H1 (cell line): ENCODE measurements around the gene TAX1BP3. TPM values are rescaled to one million over a fixed set of nuclear protein-coding genes. Genes with fewer than 3 reads are reported as not detected.

Experiments used
- CBX5 ChIP-seq: fragments of 300-800, 300-1000 bp; sonication (generic); IDR thresholded peaks from 2 replicates; pipeline ENCODE4 v1.7.1; 2016; ENCODE audit warnings: antibody characterized with exemption, low read length, low read depth
- CHD7 ChIP-seq: fragments of 300-600 bp; sonication (generic); IDR thresholded peaks from 2 replicates; pipeline ENCODE4 v1.7.1; 2012; ENCODE audit warnings: low read length, moderate library complexity, mild to moderate bottlenecking, inconsistent platforms; ENCODE audit not compliant: insufficient replicate concordance
- CTCF ChIP-seq, 3 experiments: IDR thresholded peaks; 1 replicate in 2 of 3; 2 replicates in 1 of 3; pipeline versions ENCODE4 v1.5.1 to v1.6.1; 2011; ENCODE audit warnings: low read length in 3 of 3, mild to moderate bottlenecking in 3 of 3, inconsistent platforms in 2 of 3, low read depth in 1 of 3, moderate library complexity in 1 of 3; ENCODE audit not compliant: insufficient read depth in 1 of 3; ENCODE audit errors: control extremely low read depth in 1 of 3
- GABPA ChIP-seq: IDR thresholded peaks from 2 replicates; pipeline ENCODE4 v1.6.1; 2011; ENCODE audit warnings: mild to moderate bottlenecking, low read length, moderate library complexity, borderline replicate concordance; ENCODE audit not compliant: insufficient read depth
- POLR2A ChIP-seq, 2 experiments: IDR thresholded peaks; 1 replicate in 1 of 2; 2 replicates in 1 of 2; pipeline ENCODE4 v1.6.1; 2011; ENCODE audit warnings: low read depth in 2 of 2, low read length in 2 of 2, mild to moderate bottlenecking in 2 of 2; ENCODE audit errors: control extremely low read depth in 1 of 2
- SIX5 ChIP-seq: IDR thresholded peaks from 2 replicates; pipeline ENCODE4 v1.6.1; 2011; ENCODE audit warnings: mild to moderate bottlenecking, low read depth, low read length
- SP4 ChIP-seq: IDR thresholded peaks from 2 replicates; pipeline ENCODE4 v1.6.1; 2012; ENCODE audit warnings: low read length, inconsistent platforms
- TBP ChIP-seq: IDR thresholded peaks from 2 replicates; pipeline ENCODE4 v1.6.1; 2011; ENCODE audit warnings: low read depth, low read length, improper control_type of control experiment
- polyA plus RNA-seq, 7 experiments: library from polyadenylated mRNA; depleted of rRNA in 3 of 7; stranded (reverse) in 5 of 7; unstranded in 2 of 7; fragments of >200 nt in 5 of 7; fragments of 200-250 nt in 2 of 7; gene quantifications; 1 replicate in 5 of 7; 2 replicates in 1 of 7; 4 replicates in 1 of 7; pipeline versions ENCODE4 v1.2.1 to v1.2.3, GENCODE V29; 2011 to 2013; ENCODE audit warnings: missing spikeins in 2 of 7, mixed read lengths in 2 of 7
- total RNA-seq: library from RNA; stranded (reverse); fragmentation: NEBNext Ultra II Directional; extraction: Animal tissue kit (Norgen Biotek cat#: 25700); gene quantifications from 2 replicates; pipeline ENCODE4 v1.2.1, GENCODE V29; 2021

TAX1BP3 gene
- total and polyA plus RNA-seq, 2 of the 8 experiments (the other 6 are each of a cell fraction or from before 2014, with no cell fraction given) = 65.3 to 81.8 TPM

- TF ChIP-seq CHD7 = no peak
- TF ChIP-seq GABPA = peak; percentile 27; the same call in 1 of the 2 replicates
- TF ChIP-seq CBX5 = no peak
- TF ChIP-seq POLR2A (IDR thresholded peaks at IDR 0.05; ENCODE audit: control extremely low read depth in 1 of 2, low read depth in 2 of 2, low read length in 2 of 2) = peak; percentile 55 to 66
- TF ChIP-seq SP4 = peak; percentile 98
- TF ChIP-seq SIX5 = peak; percentile 69
- TF ChIP-seq TBP = peak; percentile 70
- TF ChIP-seq CTCF (IDR thresholded peaks at IDR 0.05; ENCODE audit: control extremely low read depth in 1 of 3, insufficient read depth in 1 of 3, low read depth in 1 of 3, low read length in 3 of 3) = no peak
Observed at GRCh38 chr17:3636154-3636907, 32.0 kb downstream of the TAX1BP3 start, which contains the start of the genes CTNS and SHPK (continued).
